IgD-negative memory B cell (primary cell): ENCODE measurements around the gene MEGF11. TPM values are rescaled to one million over a fixed set of nuclear protein-coding genes. Genes with fewer than 3 reads are reported as not detected.
"Not testable (repeated sequence)": the region's sequence is repeated elsewhere in the genome, so short reads cannot be mapped to it uniquely, and the experiment has no call there.

Experiments used
- H3K27ac Mint-ChIP-seq, 3 donors: one replicate each; pipeline ENCODE4 v1.8.0; 2020 to 2022; ENCODE audit warnings: mild to moderate bottlenecking in 3 of 3, mixed read lengths in 3 of 3, moderate library complexity in 1 of 3
- H3K27me3 Mint-ChIP-seq: one replicate; pipeline ENCODE4 v1.8.0; 2021; ENCODE audit warnings: mixed read lengths
- H3K36me3 Mint-ChIP-seq: one replicate; pipeline ENCODE4 v1.8.0; 2020; ENCODE audit warnings: mild to moderate bottlenecking, mixed read lengths
- H3K4me1 Mint-ChIP-seq, 3 donors: one replicate each; pipeline ENCODE4 v1.8.0; 2020 to 2022; ENCODE audit warnings: mixed read lengths in 3 of 3, mild to moderate bottlenecking in 1 of 3
- H3K4me3 Mint-ChIP-seq, 4 donors: one replicate each; pipeline ENCODE4 v1.8.0; 2020 to 2022; ENCODE audit warnings: mild to moderate bottlenecking in 4 of 4, mixed read lengths in 4 of 4, moderate library complexity in 3 of 4
- H3K9me3 Mint-ChIP-seq, 3 donors: one replicate each; pipeline ENCODE4 v1.8.0; 2020 to 2021; ENCODE audit warnings: mixed read lengths in 3 of 3, mild to moderate bottlenecking in 1 of 3
- polyA plus RNA-seq: library from polyadenylated mRNA; unstranded; fragments of 300-500 nt; fragmentation: Illumina TruSeq; gene quantifications from one replicate; pipeline ENCODE4 v1.2.3, GENCODE V29; 2021

MEGF11 gene
- polyA plus RNA-seq, 1 donor from 2014 or later = 0.41 TPM

- Mint-ChIP-seq H3K36me3 (no peaks in the 10 kb centered on the region), H3K27ac (no peak overlapping the region), H3K27me3 (peaks cover 50% of the 10 kb centered on the region), H3K9me3 (no peaks in the 10 kb centered on the region), H3K4me1 (peaks cover 9 to 11% (median 9%) of the 10 kb centered on the region in 3 donors), H3K4me3 (peak overlapping the region in 3 of 4 donors; percentile 16 to 62 (median 44))
These were observed 1.6 kb upstream of the MEGF11 start for GRCh38 chr15:66254951-66255676.

- Mint-ChIP-seq H3K36me3 (no peaks in the 10 kb centered on the region), H3K4me1 (peaks cover 9 to 11% (median 9%) of the 10 kb centered on the region in 3 donors), H3K27me3 (peaks cover 46% of the 10 kb centered on the region), H3K4me3 (peak overlapping the region; percentile 62 to 90 (median 80)), H3K9me3 (no peaks in the 10 kb centered on the region), H3K27ac (no peak overlapping the region)
These were observed 770 bp upstream of the MEGF11 start for GRCh38 chr15:66254089-66254950.

- H3K36me3 Mint-ChIP-seq = no peaks in the 10 kb centered on the region
- no peak overlapping the region for H3K27ac Mint-ChIP-seq
- peak overlapping the region; percentile 59 to 87 (median 77) for H3K4me3 Mint-ChIP-seq
- H3K9me3 Mint-ChIP-seq = no peaks in the 10 kb centered on the region
- peaks cover 43% of the 10 kb centered on the region for H3K27me3 Mint-ChIP-seq
- peaks cover 9 to 11% (median 9%) of the 10 kb centered on the region in 3 donors for H3K4me1 Mint-ChIP-seq
These were observed 699 bp downstream of the MEGF11 start for GRCh38 chr15:66252685-66253417.

GRCh38 chr15:66251790-66252684, 1.5 kb downstream of the MEGF11 start:
- no peaks in the 10 kb centered on the region for H3K36me3 Mint-ChIP-seq
- H3K4me1 Mint-ChIP-seq = peaks cover 9 to 11% (median 9%) of the 10 kb centered on the region in 3 donors
- H3K27ac Mint-ChIP-seq = no peak overlapping the region
- H3K9me3 Mint-ChIP-seq = no peaks in the 10 kb centered on the region
- H3K27me3 Mint-ChIP-seq = peaks cover 39% of the 10 kb centered on the region
- H3K4me3 Mint-ChIP-seq = peak overlapping the region; percentile 33 to 87 (median 77)

- Mint-ChIP-seq H3K27ac (no peak overlapping the region), H3K4me1 (peaks cover 9 to 11% (median 9%) of the 10 kb centered on the region in 3 donors), H3K36me3 (no peaks in the 10 kb centered on the region), H3K4me3 (peak overlapping the region; percentile 33 to 83 (median 70)), H3K9me3 (no peaks in the 10 kb centered on the region), H3K27me3 (peaks cover 42% of the 10 kb centered on the region)
These were observed 2.3 kb downstream of the MEGF11 start for GRCh38 chr15:66251065-66251789.

- Mint-ChIP-seq H3K27me3 (peaks cover 34% of the 10 kb centered on the region), H3K36me3 (no peaks in the 10 kb centered on the region), H3K9me3 (peaks cover 0 to 2% (median 0%) of the 10 kb centered on the region in 3 donors), H3K27ac (no peak overlapping the region), H3K4me3 (no peak overlapping the region), H3K4me1 (peaks cover 4 to 8% (median 7%) of the 10 kb centered on the region in 3 donors)
These were observed 3.9 kb downstream of the MEGF11 start for GRCh38 chr15:66249605-66250174.

GRCh38 chr15:66246937-66247336, 6.6 kb downstream of the MEGF11 start:
- H3K4me3 Mint-ChIP-seq = no peak overlapping the region
- no peaks in the 10 kb centered on the region for H3K36me3 Mint-ChIP-seq
- H3K27ac Mint-ChIP-seq = no peak overlapping the region
- H3K27me3 Mint-ChIP-seq = peaks cover 26% of the 10 kb centered on the region
- peaks cover 0 to 1% (median 0%) of the 10 kb centered on the region in 3 donors for H3K4me1 Mint-ChIP-seq
- H3K9me3 Mint-ChIP-seq = peaks cover 0 to 2% (median 0%) of the 10 kb centered on the region in 3 donors

- not testable (repeated sequence) for H3K4me1 Mint-ChIP-seq, H3K9me3 Mint-ChIP-seq, H3K27ac Mint-ChIP-seq, H3K4me3 Mint-ChIP-seq, H3K36me3 Mint-ChIP-seq
- H3K27me3 Mint-ChIP-seq = peaks cover 21% of the 10 kb centered on the region
These were observed 7.7 kb downstream of the MEGF11 start for GRCh38 chr15:66245832-66246231.

GRCh38 chr15:66241908-66242285, 11.7 kb downstream of the MEGF11 start:
- Mint-ChIP-seq H3K9me3 (peaks cover 0 to 2% (median 0%) of the 10 kb centered on the region in 3 donors), H3K4me3 (no peak overlapping the region), H3K36me3 (peaks cover 1% of the 10 kb centered on the region), H3K4me1 (peaks cover 0 to 9% (median 0%) of the 10 kb centered on the region in 3 donors), H3K27ac (peak overlapping the region in 1 of 3 donors; percentile 25), H3K27me3 (peaks cover 21% of the 10 kb centered on the region)

GRCh38 chr15:66241087-66241907, 12.3 kb downstream of the MEGF11 start:
- H3K9me3 Mint-ChIP-seq = peaks cover 0 to 2% (median 0%) of the 10 kb centered on the region in 3 donors
- H3K27ac Mint-ChIP-seq = peak overlapping the region in 1 of 3 donors; percentile 25
- peaks cover 0 to 9% (median 0%) of the 10 kb centered on the region in 3 donors for H3K4me1 Mint-ChIP-seq
- peaks cover 19% of the 10 kb centered on the region for H3K27me3 Mint-ChIP-seq
- no peak overlapping the region for H3K4me3 Mint-ChIP-seq
- peaks cover 1% of the 10 kb centered on the region for H3K36me3 Mint-ChIP-seq

- no peak overlapping the region for H3K4me3 Mint-ChIP-seq
- peaks cover 21% of the 10 kb centered on the region for H3K27me3 Mint-ChIP-seq
- H3K36me3 Mint-ChIP-seq = peaks cover 1% of the 10 kb centered on the region
- no peaks in the 10 kb centered on the region for H3K9me3 Mint-ChIP-seq
- peaks cover 0 to 9% (median 0%) of the 10 kb centered on the region in 3 donors for H3K4me1 Mint-ChIP-seq
- no peak overlapping the region for H3K27ac Mint-ChIP-seq
These were observed 13.2 kb downstream of the MEGF11 start for GRCh38 chr15:66240240-66240794.

GRCh38 chr15:66239514-66239913, 14.0 kb downstream of the MEGF11 start:
- Mint-ChIP-seq H3K9me3 (no peaks in the 10 kb centered on the region), H3K27ac (no peak overlapping the region), H3K4me3 (no peak overlapping the region), H3K27me3 (peaks cover 17% of the 10 kb centered on the region), H3K4me1 (peaks cover 0 to 9% (median 0%) of the 10 kb centered on the region in 3 donors), H3K36me3 (peaks cover 1% of the 10 kb centered on the region)
